Sigmoid colon (tissue), 4 donors: ENCODE results near the gene OPCML.

Experiments
- CTCF ChIP-seq, 4 experiments: fragments of 450-650 bp in 3 of 4; fragments of 200-600 bp in 1 of 4; IDR thresholded peaks; one replicate each; pipeline ENCODE4 v1.5.1; 2016 to 2019; ENCODE audit warnings: antibody characterized with exemption in 4 of 4, mild to moderate bottlenecking in 3 of 4, moderate library complexity in 2 of 4
- EP300 ChIP-seq, 4 donors: sonication (generic); formaldehyde crosslinking; IDR thresholded peaks; one replicate each; pipeline ENCODE4 v1.6.1; 2017; ENCODE audit warnings: antibody characterized with exemption in 4 of 4
- POLR2A ChIP-seq, 2 donors: fragments of 450-650 bp; IDR thresholded peaks; one replicate each; pipeline ENCODE4 v1.6.1; 2016; ENCODE audit warnings: antibody characterized with exemption in 2 of 2, mild to moderate bottlenecking in 2 of 2, moderate library complexity in 2 of 2
- POLR2AphosphoS5 ChIP-seq, 4 donors: sonication (generic); formaldehyde crosslinking; IDR thresholded peaks; one replicate each; pipeline ENCODE4 v1.6.1; 2017; ENCODE audit warnings: antibody characterized with exemption in 4 of 4

GRCh38 chr11:133425992-133426391 is 106.3 kb downstream of the OPCML start:
- TF ChIP-seq CTCF (IDR thresholded peaks at IDR 0.05), result no peak
- no peak for TF ChIP-seq POLR2A (IDR thresholded peaks at IDR 0.05)
- TF ChIP-seq POLR2AphosphoS5 (IDR thresholded peaks at IDR 0.05), result no peak
- TF ChIP-seq EP300 (IDR thresholded peaks at IDR 0.05), result no peak
